PC-3 (cell line): ENCODE results near the gene LRRC70. TPM values are rescaled to one million over a fixed set of nuclear protein-coding genes. Genes with fewer than 3 reads are reported as not detected.

ENCODE experiments used
- ATAC-seq: fragments of 200-7000 bp; cut with Tn5 transposase; 2 replicates; pipeline ENCODE4 v1.9.1; 2020; ENCODE audit warnings: mild to moderate bottlenecking, moderate library complexity
- BruUV-seq: library from RNA; stranded (reverse); fragments of 400-500 nt; replicated peaks from 2 replicates; lab custom pipeline; 2021; lab: Mats Ljungman, UMichigan
- CTCF ChIA-PET: fragments of 300-600 bp; sonication (Branson Sonifier 250); formaldehyde crosslinking; loops from one replicate; lab custom pipeline; 2022; ENCODE audit warnings: antibody characterized with exemption; lab: Charles Lee
- POLR2A ChIA-PET: fragments of 300-600 bp; sonication (Branson Sonifier 250); formaldehyde crosslinking; loops from one replicate; lab custom pipeline; 2022; ENCODE audit warnings: antibody characterized with exemption; ENCODE audit not compliant: unreplicated experiment; lab: Charles Lee
- DNase-seq: peaks from one replicate; pipeline ENCODE4 v3.0.0-alpha.2; 2015
- H2AFZ ChIP-seq: fragments of 300-600 bp; sonication (generic); 2 replicates; pipeline ENCODE4 v1.6.0; 2016; ENCODE audit warnings: antibody characterized with exemption, low read length
- H3F3A ChIP-seq: fragments of 300-600 bp; sonication (generic); one replicate; pipeline ENCODE4 v1.6.0; 2017; ENCODE audit warnings: antibody characterized with exemption, low read length, control low read depth, mild to moderate bottlenecking; ENCODE audit not compliant: unreplicated experiment
- H3K27ac ChIP-seq: fragments of 300-600 bp; sonication (generic); 2 replicates; pipeline ENCODE4 v1.5.1; 2016; ENCODE audit warnings: mild to moderate bottlenecking, low read length
- H3K27me3 ChIP-seq: fragments of 300-600 bp; sonication (generic); 2 replicates; pipeline ENCODE4 v1.6.1; 2016; ENCODE audit warnings: low read length, mixed read lengths
- H3K36me3 ChIP-seq: fragments of 300-600 bp; sonication (generic); 2 replicates; pipeline ENCODE4 v1.6.1; 2016; ENCODE audit warnings: low read depth, mixed run types, low read length, mixed read lengths
- H3K4me1 ChIP-seq: fragments of 300-600 bp; sonication (generic); 2 replicates; pipeline ENCODE4 v1.5.1; 2016; ENCODE audit warnings: low read length; ENCODE audit not compliant: insufficient read depth
- H3K4me2 ChIP-seq: fragments of 300-600 bp; sonication (generic); 2 replicates; pipeline ENCODE4 v1.6.0; 2016; ENCODE audit warnings: low read length
- H3K4me3 ChIP-seq: fragments of 300-600 bp; sonication (generic); 2 replicates; pipeline ENCODE4 v1.5.1; 2016; ENCODE audit warnings: mild to moderate bottlenecking, low read length, mixed read lengths
- H3K79me2 ChIP-seq: fragments of 300-600 bp; sonication (generic); 2 replicates; pipeline ENCODE4 v1.6.1; 2017; ENCODE audit warnings: low read length, mixed read lengths
- H3K9ac ChIP-seq: fragments of 300-600 bp; sonication (generic); 2 replicates; pipeline ENCODE4 v1.6.0; 2016; ENCODE audit warnings: mild to moderate bottlenecking, low read length
- H3K9me2 ChIP-seq: fragments of 300-600 bp; sonication (generic); replicated peaks from 2 replicates; pipeline ENCODE4 v1.6.1; 2016; ENCODE audit warnings: mixed run types, low read length, mixed read lengths
- H3K9me3 ChIP-seq: fragments of 300-600 bp; sonication (generic); 2 replicates; pipeline ENCODE4 v1.6.1; 2016; ENCODE audit warnings: low read length, mixed read lengths
- H4K20me1 ChIP-seq: fragments of 300-600 bp; sonication (generic); 2 replicates; pipeline ENCODE4 v1.6.1; 2016; ENCODE audit warnings: low read length, mixed read lengths
- CTCF ChIP-seq: fragments of 300-600 bp; sonication (generic); conservative IDR thresholded peaks from 2 replicates; pipeline ENCODE4 v1.5.1; 2017; ENCODE audit warnings: antibody characterized with exemption, low read depth, mild to moderate bottlenecking, low read length
- EZH2 ChIP-seq: fragments of 300-600 bp; sonication (generic); IDR thresholded peaks from one replicate; pipeline ENCODE4 v1.6.1; 2017; ENCODE audit warnings: antibody characterized with exemption, mild to moderate bottlenecking, low read length; ENCODE audit not compliant: unreplicated experiment
- EZH2phosphoT487 ChIP-seq: fragments of 300-600 bp; sonication (generic); IDR thresholded peaks from 2 replicates; pipeline ENCODE4 v1.6.1; 2018; ENCODE audit warnings: mild to moderate bottlenecking, antibody characterized with exemption, low read length, borderline replicate concordance
- intact Hi-C: fragments of 100-400 bp; cut with micrococcal nuclease; formaldehyde crosslinking; loops from 2 replicates; pipeline ENCODE4 v1.9.0; 2023
- total RNA-seq: library from RNA; depleted of rRNA; stranded (reverse); fragments of >200 nt; gene quantifications from 2 replicates; pipeline ENCODE4 v1.2.3, GENCODE V29; 2014

The LRRC70 gene
- total RNA-seq, 1 experiment from 2014 or later = 1.5 TPM

GRCh38 chr5:62585306-62585705 is 6.7 kb downstream of the LRRC70 start:
- ChIA-PET POLR2A (no interaction called here), CTCF (no interaction called here)
- Histone ChIP-seq H3K27me3 (no peaks in the 10 kb centered on the region), H3K27ac (no peak overlapping the region), H3F3A (no peaks in the 10 kb centered on the region), H3K9ac (no peak overlapping the region), H2AFZ (no peak overlapping the region), H4K20me1 (no peaks in the 10 kb centered on the region; the same call in 1 of the 2 replicates), H3K9me3 (no peaks in the 10 kb centered on the region), H3K36me3 (peaks cover 4% of the 10 kb centered on the region; the same call in 1 of the 2 replicates), H3K4me3 (no peak overlapping the region), H3K9me2 (no peaks in the 10 kb centered on the region), H3K4me1 (no peaks in the 10 kb centered on the region), H3K79me2 (no peaks in the 10 kb centered on the region), H3K4me2 (no peak overlapping the region)
- intact Hi-C loops = no loop called here
- DNase-seq (no peak), ATAC-seq (no peak)
- no TSS peak for BruUV-seq
- TF ChIP-seq EZH2phosphoT487 = no peak
- TF ChIP-seq EZH2 = no peak
- no peak for TF ChIP-seq CTCF

GRCh38 chr5:62585751-62586150 is 7.1 kb downstream of the LRRC70 start:
- intact Hi-C loops = no loop called here

More at GRCh38 chr5:62585751-62586150, 7.1 kb downstream of the LRRC70 start:
- Histone ChIP-seq H3K36me3 (peaks cover under 1% of the 10 kb centered on the region; the same call in 1 of the 2 replicates), H3K27me3 (no peaks in the 10 kb centered on the region), H3K4me1 (no peaks in the 10 kb centered on the region), H3K9me2 (no peaks in the 10 kb centered on the region), H3K27ac (no peak overlapping the region), H3K4me3 (no peak overlapping the region), H2AFZ (no peak overlapping the region), H3K9ac (no peak overlapping the region), H3F3A (no peaks in the 10 kb centered on the region), H3K4me2 (no peak overlapping the region), H3K9me3 (no peaks in the 10 kb centered on the region), H4K20me1 (no peaks in the 10 kb centered on the region; the same call in 1 of the 2 replicates), H3K79me2 (no peaks in the 10 kb centered on the region)
- TF ChIP-seq CTCF (no peak), EZH2 (no peak), EZH2phosphoT487 (no peak)
- ChIA-PET CTCF (no interaction called here), POLR2A (no interaction called here)
- DNase-seq (no peak), ATAC-seq (no peak)
- BruUV-seq = no TSS peak
